ENCODE data around the gene CDCP2. TPM values are rescaled to one million over a fixed set of nuclear protein-coding genes. Genes with fewer than 3 reads are reported as not detected.

Gene CDCP2
- total RNA-seq, 4 donors from 2014 or later = not detected

GRCh38 chr1:54161495-54162168 lies 8.8 kb upstream of the CDCP2 start:
- WGBS = 75% methylated on average over 6 of the region's 6 CpGs
- no peaks in the 10 kb centered on the region for H3K36me3 ChIP-seq
- TF ChIP-seq CTCF (IDR thresholded peaks at IDR 0.05) (no peak), POLR2AphosphoS5 (IDR thresholded peaks at IDR 0.05) (no peak), POLR2A (IDR thresholded peaks at IDR 0.05) (no peak), EP300 (IDR thresholded peaks at IDR 0.05) (no peak)
- H3K27me3 ChIP-seq = no peaks in the 10 kb centered on the region
- H3K27ac ChIP-seq = no peak overlapping the region
- DNase-seq (ENCODE audit: low spot score in 2 of 2) = no peak
- H3K4me3 ChIP-seq = no peak overlapping the region
- H3K9me3 ChIP-seq = no peaks in the 10 kb centered on the region
- peaks cover 14% of the 10 kb centered on the region for H3K4me1 ChIP-seq

GRCh38 chr1:54160351-54160750 lies 7.6 kb upstream of the CDCP2 start:
- Histone ChIP-seq H3K4me3 (no peak overlapping the region), H3K9me3 (no peaks in the 10 kb centered on the region), H3K4me1 (peaks cover 14% of the 10 kb centered on the region), H3K27ac (no peak overlapping the region), H3K36me3 (no peaks in the 10 kb centered on the region), H3K27me3 (no peaks in the 10 kb centered on the region)
- DNase-seq (ENCODE audit: low spot score in 2 of 2) = no peak
- TF ChIP-seq POLR2AphosphoS5 (IDR thresholded peaks at IDR 0.05) (no peak), EP300 (IDR thresholded peaks at IDR 0.05) (no peak), CTCF (IDR thresholded peaks at IDR 0.05) (no peak), POLR2A (IDR thresholded peaks at IDR 0.05) (no peak)
- WGBS = 64% methylated on average over 3 of the region's 3 CpGs

- H3K4me3 ChIP-seq = no peak overlapping the region
Observed at GRCh38 chr1:54159733-54160316, 7.0 kb upstream of the CDCP2 start.

GRCh38 chr1:54158071-54158470 lies 5.3 kb upstream of the CDCP2 start:
- Histone ChIP-seq H3K9me3 (no peaks in the 10 kb centered on the region), H3K36me3 (no peaks in the 10 kb centered on the region), H3K27ac (no peak overlapping the region), H3K27me3 (no peaks in the 10 kb centered on the region), H3K4me1 (peaks cover 21% of the 10 kb centered on the region), H3K4me3 (no peak overlapping the region)
- 47% methylated on average over 3 of the region's 3 CpGs for WGBS
- DNase-seq (ENCODE audit: low spot score in 2 of 2) = no peak
- TF ChIP-seq POLR2A (IDR thresholded peaks at IDR 0.05) (no peak), EP300 (IDR thresholded peaks at IDR 0.05) (no peak)

More at GRCh38 chr1:54159733-54160316, 7.0 kb upstream of the CDCP2 start:
- H3K4me1 ChIP-seq = peaks cover 14% of the 10 kb centered on the region
- H3K27ac ChIP-seq = no peak overlapping the region
- H3K27me3 ChIP-seq = no peaks in the 10 kb centered on the region
- H3K36me3 ChIP-seq = no peaks in the 10 kb centered on the region
- TF ChIP-seq POLR2A (IDR thresholded peaks at IDR 0.05) = no peak
- TF ChIP-seq POLR2AphosphoS5 (IDR thresholded peaks at IDR 0.05) = no peak
- no peak for TF ChIP-seq CTCF (IDR thresholded peaks at IDR 0.05)
- TF ChIP-seq EP300 (IDR thresholded peaks at IDR 0.05) = no peak
- no peak for DNase-seq (ENCODE audit: low spot score in 2 of 2)
- WGBS = 77% methylated on average over 4 of the region's 4 CpGs
- no peaks in the 10 kb centered on the region for H3K9me3 ChIP-seq

- WGBS = 90% methylated on average over 6 of the region's 6 CpGs
- Histone ChIP-seq H3K27me3 (no peaks in the 10 kb centered on the region), H3K27ac (no peak overlapping the region), H3K4me3 (no peak overlapping the region), H3K9me3 (no peaks in the 10 kb centered on the region), H3K4me1 (peaks cover 18% of the 10 kb centered on the region), H3K36me3 (no peaks in the 10 kb centered on the region)
- TF ChIP-seq EP300 (IDR thresholded peaks at IDR 0.05) (no peak), POLR2AphosphoS5 (IDR thresholded peaks at IDR 0.05) (no peak), POLR2A (IDR thresholded peaks at IDR 0.05) (no peak), CTCF (IDR thresholded peaks at IDR 0.05) (no peak)
- DNase-seq (ENCODE audit: low spot score in 2 of 2) = no peak
Observed at GRCh38 chr1:54157401-54157800, 4.6 kb upstream of the CDCP2 start.
